NCI-H146 (cell line): Measurements from ENCODE around the gene ETV6.

Experiments used
- DNase-seq: peaks from one replicate; lab custom pipeline; 2025; lab: John Stamatoyannopoulos, UW

ETV6 gene

DNA sequence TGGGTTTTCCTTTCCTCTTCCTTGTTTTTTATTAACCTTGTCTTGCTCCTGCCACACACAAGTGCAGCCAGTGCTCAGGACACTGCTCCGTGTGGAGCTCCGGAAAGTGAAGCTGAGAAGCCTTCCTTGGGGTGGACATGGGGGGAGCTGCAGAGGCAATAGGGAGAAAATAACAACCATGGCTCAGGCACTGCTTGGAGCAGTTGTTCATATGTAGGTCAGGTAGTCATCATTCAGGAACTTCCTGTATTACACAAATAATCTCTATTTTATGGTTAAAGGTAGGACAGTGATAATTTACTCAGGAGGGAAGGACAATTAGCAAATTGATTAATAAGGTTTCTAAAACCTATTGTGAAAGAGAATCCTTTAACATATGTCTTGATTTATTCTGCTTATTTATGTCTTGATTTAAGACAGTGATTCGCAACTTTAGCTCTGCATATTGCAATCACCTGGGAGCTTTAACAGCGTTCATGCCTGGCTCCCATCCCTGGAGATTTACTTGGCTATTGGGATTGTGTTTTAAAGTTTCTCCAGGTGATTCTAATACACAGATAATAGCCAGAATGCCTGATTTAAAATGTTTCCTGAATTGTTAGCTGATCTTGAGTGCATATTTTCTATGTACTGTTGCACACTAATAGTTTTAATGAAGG lies 92.1 kb downstream of the ETV6 start:
- DNase-seq = no peak

- DNase-seq = peak; percentile 23
These were observed 94.2 kb downstream of the ETV6 start for GRCh38 chr12:11743423-11744409.

DNA sequence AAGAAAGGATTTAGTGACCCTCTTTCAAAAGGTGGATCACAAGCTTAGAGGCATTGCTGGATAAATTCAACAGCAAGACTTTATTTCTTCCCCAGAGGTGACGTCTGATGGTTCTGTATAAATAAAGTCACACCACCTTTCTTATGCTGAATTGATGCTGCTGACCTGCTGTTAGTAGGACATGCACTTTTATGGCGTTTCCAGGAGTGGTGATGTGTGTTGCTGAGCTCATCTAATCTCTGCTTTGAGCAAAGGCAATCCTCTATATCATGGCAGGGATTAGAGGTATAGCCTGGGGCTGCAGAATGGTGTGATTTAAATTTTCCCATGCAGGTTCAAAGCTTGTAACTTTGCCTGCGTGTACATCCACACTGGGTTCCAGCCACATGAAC lies 94.9 kb downstream of the ETV6 start:
- DNase-seq = no peak

GRCh38 chr12:11745113-11745512 lies 95.6 kb downstream of the ETV6 start:
- DNase-seq = no peak

DNA sequence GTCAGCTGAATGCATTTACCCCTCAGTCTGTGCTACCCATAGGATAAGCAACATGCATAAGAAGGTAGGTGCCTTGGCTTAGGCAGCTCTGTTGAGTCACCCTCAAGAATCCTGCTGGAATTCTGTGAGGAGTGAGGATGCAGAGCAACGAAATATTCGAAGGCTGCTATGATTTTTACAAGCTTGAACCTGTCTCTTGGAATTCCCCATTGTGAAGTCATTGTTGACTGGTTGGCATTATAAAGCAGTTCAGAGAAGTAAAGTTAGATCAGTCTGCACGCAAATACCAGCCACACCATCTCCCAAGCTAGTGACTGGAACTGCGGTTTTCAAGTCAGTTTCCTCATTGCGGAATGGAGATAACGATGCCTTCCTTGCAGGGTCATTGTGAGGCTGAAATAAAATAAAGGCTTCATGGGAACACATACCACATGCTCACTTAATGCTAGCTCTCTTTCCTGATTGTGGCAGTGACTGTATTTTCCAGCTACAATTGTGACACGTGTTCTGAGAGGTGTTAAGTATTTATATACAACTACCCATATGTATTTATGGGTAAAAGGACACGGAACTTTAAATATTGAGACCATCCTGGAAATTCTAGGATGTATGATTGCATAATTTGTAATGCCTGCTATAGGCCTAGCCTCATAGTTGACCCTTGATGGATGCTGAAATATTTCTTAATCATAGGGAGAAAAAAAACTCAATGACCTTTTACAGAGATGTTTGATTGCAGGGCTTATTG lies 96.7 kb downstream of the ETV6 start:
- DNase-seq = no peak

DNA sequence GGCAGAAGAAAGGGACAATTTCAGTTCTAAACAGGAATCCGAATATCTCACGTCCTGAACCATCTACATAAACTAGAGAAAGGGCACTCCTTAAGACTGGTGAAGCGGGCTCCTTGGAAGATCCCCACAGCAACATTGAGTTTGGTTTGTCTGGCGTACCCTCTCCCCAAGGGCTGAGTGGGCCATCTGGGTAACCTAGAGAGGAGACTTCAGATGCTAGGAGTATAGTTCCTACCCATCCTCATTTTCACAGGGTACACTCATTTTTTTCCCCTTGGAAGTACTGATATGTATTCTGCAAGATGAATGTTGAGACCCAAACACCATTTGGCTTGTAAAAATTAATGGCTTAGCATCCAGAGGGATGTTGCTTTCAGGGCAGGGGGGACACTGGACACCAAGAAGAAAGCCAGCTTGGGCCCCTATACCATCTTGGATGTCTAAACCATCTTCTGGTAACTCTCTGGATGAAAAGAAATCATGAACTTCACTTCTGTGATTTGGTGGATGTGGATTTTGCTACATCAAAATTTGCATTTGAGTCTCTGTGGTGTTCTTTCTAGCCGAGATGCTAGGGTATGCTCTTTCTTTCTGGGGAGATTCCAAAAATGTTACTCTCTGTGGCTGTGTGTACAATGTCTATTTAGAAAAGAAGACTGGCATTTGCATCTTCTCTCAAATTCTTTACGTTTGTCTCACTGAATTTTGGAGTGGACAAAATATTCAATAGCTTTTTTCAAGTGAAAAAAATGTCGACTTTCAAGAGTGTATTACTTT lies 97.7 kb downstream of the ETV6 start:
- no peak for DNase-seq

GRCh38 chr12:11747969-11748368 lies 98.5 kb downstream of the ETV6 start:
- no peak for DNase-seq

GRCh38 chr12:11748903-11749302 lies 99.4 kb downstream of the ETV6 start:
- DNase-seq = no peak

DNA sequence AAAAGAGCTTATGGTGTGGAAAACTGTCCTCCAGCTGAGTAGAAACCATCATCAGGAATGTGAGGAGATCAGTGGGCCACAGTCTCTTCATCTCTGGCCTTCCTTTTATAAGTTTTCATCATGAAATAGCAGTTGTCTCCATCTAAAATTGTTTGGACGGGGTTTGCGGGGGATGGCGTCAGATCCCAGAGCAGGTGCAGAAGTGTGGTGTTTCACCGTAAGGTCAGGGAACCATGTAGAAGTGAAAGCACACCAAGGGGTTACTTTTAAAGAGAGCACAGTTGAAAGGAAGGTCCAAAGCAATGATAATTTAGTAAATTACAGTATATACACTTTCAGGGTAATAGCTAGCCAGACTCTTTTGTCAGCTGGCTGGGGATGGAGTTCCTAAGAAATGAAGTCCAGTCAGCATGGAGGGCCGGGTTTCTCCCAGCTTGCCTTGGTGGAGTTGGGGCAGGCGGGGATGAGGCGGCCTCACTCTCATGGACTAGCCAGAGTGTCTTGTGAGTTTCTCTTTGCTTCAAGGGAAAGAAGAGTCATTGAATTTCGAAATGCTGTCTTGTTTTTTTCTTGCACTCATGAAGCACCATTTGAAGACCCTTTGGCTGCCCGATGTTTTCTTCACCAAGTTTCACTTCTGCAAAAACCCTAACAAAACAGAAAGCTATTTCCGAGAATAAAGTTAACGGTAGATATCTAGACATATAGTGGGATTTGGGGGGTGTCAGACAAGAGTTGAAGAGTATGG lies 100.6 kb downstream of the ETV6 start:
- DNase-seq = peak; percentile 47

GRCh38 chr12:11752403-11753149 lies 103.1 kb downstream of the ETV6 start:
- DNase-seq = no peak

GRCh38 chr12:11753150-11753499 lies 103.7 kb downstream of the ETV6 start:
- peak; percentile 99 for DNase-seq

DNA sequence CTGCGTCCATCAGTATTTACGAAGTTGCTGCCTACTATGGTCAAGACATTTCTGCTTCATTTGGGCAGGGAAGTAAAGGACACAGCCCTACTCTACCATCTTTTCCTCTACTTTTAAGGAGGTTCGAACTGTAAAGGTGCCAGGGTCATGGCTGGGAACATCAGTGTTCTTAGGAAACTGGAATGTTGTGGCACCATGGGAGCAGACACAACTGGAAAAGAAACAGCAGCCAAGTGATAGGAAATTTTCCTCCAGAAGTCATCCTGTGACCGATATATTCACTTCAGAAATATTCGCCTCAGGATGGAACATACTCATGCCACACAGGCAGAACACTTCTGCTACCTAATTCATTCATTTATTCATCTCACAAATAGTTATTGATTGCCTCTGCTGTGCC lies 104.4 kb downstream of the ETV6 start:
- no peak for DNase-seq

DNA sequence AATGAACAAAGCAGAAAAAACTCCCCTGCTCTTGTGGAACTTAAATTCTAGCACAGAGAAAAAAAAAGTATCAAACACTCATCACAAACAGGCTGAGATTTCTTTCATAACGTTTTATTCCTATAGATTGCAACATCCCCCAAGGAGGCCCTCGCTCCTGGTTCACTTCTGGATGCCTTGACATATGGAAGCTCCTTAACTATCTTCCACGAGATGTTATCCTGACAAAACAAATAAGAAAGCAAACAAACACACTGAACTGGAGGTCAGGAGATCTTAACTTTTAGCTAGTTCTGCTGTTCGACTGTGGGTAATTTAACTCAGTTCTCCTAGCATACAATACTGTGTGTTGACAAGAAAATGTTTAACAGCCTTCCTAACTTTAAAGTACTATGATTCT lies 104.8 kb downstream of the ETV6 start:
- no peak for DNase-seq

- DNase-seq = no peak
These were observed 105.9 kb downstream of the ETV6 start for GRCh38 chr12:11755302-11755930.

- DNase-seq = no peak
These were observed 106.5 kb downstream of the ETV6 start for GRCh38 chr12:11756022-11756421.

DNA sequence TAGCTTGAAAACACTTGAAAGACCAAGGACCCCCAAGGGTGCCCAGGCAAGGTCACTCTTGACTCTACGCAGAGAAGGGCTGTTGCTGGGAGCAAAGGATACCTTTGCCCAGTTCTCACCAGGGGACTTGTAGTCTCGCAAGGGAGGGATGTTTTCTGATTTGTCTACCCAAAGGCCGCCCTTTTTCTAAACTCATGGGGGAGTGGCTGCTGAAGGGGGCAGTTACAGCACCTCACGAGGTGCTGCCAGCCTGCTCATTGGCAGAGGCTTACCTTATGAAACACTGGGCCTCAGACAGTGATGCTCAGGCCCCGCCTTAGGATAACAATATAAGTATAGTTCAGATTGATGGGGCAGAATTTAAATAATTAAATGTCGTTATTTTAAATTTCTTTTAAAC lies 107.0 kb downstream of the ETV6 start:
- DNase-seq = no peak

DNA sequence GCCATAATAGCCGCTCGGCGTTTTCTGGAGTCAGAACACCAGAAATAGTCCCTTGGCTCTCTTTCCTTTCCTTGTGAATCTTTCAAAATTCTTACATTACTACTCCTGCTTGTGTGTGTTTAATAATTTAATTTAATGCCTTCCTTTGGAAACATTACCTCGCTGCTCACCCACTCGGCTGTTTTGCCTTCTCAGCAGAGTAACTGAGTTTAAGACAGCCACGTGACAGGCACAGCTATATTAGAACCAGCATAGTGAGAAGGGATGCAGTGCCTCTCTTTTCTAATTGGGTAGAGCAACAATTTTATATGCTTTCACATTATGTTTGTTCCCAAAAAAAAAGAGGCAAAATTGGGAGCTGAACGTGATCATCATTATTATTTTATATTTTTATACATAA lies 107.6 kb downstream of the ETV6 start:
- no peak for DNase-seq

- DNase-seq = peak; percentile 37
These were observed 108.1 kb downstream of the ETV6 start for GRCh38 chr12:11757531-11757930.

GRCh38 chr12:11758087-11758486 lies 108.6 kb downstream of the ETV6 start:
- DNase-seq = no peak
